WTC11 (cell line): ENCODE data around the gene HRH3. TPM values are rescaled to one million over a fixed set of nuclear protein-coding genes. Genes with fewer than 3 reads are reported as not detected.

Experiments used
- ATAC-seq: fragments of 200-7000 bp; cut with Tn5 transposase; 2 replicates; pipeline ENCODE4 v1.10.0; 2021; ENCODE audit warnings: mild to moderate bottlenecking, moderate library complexity
- CTCF ChIA-PET: fragments of 300-600 bp; sonication (Branson Sonifier 250); formaldehyde crosslinking; loops from one replicate; lab custom pipeline; 2021; ENCODE audit warnings: antibody characterized with exemption; lab: Charles Lee
- POLR2A ChIA-PET: fragments of 350-600 bp; sonication (Branson Sonifier 250); formaldehyde crosslinking; loops from one replicate; lab custom pipeline; 2021; ENCODE audit warnings: antibody characterized with exemption; lab: Charles Lee
- DNase-seq: peaks from one replicate; pipeline ENCODE4 v3.0.0; 2021; ENCODE audit warnings: low spot score
- H3K27ac Mint-ChIP-seq: 2 replicates; pipeline ENCODE4 v1.8.0; 2021; ENCODE audit warnings: mixed read lengths
- H3K27me3 Mint-ChIP-seq: 2 replicates; pipeline ENCODE4 v1.8.0; 2021; ENCODE audit warnings: low read depth, mild to moderate bottlenecking, moderate library complexity, mixed read lengths
- H3K36me3 Mint-ChIP-seq: 2 replicates; pipeline ENCODE4 v1.8.0; 2021; ENCODE audit warnings: mixed read lengths
- H3K4me1 Mint-ChIP-seq: 2 replicates; pipeline ENCODE4 v1.8.0; 2022; ENCODE audit warnings: mixed read lengths
- H3K4me3 Mint-ChIP-seq: 2 replicates; pipeline ENCODE4 v1.8.0; 2021; ENCODE audit warnings: mild to moderate bottlenecking, moderate library complexity, mixed read lengths
- H3K9me3 Mint-ChIP-seq: 2 replicates; pipeline ENCODE4 v1.8.0; 2021; ENCODE audit warnings: mixed read lengths
- AFF4 ChIP-seq: sonication (generic); formaldehyde crosslinking; IDR thresholded peaks from 2 replicates; pipeline ENCODE4 v1.8.1; 2023; ENCODE audit warnings: mild to moderate bottlenecking, missing genetic modification reagents, borderline replicate concordance
- ARID4B ChIP-seq: sonication (generic); formaldehyde crosslinking; IDR thresholded peaks from 2 replicates; pipeline ENCODE4 v1.8.0; 2023; ENCODE audit warnings: missing genetic modification reagents, mild to moderate bottlenecking, borderline replicate concordance
- ATF1 ChIP-seq: sonication (generic); formaldehyde crosslinking; IDR thresholded peaks from 2 replicates; pipeline ENCODE4 v1.8.1; 2023; ENCODE audit warnings: mild to moderate bottlenecking, moderate library complexity, missing genetic modification reagents
- CDX4 ChIP-seq: fragments of 250-450 bp; sonication (Bioruptor Pico); IDR thresholded peaks from 2 replicates; pipeline ENCODE4 v1.9.0; 2021; ENCODE audit warnings: moderate library complexity, mild to moderate bottlenecking, inconsistent platforms, borderline replicate concordance
- FOXP4 ChIP-seq: sonication (generic); formaldehyde crosslinking; IDR thresholded peaks from 2 replicates; pipeline ENCODE4 v1.8.0; 2022; ENCODE audit warnings: mild to moderate bottlenecking, missing genetic modification reagents
- IRF2 ChIP-seq: sonication (generic); formaldehyde crosslinking; IDR thresholded peaks from 2 replicates; pipeline ENCODE4 v1.8.0; 2022; ENCODE audit warnings: low read depth, missing genetic modification reagents, borderline replicate concordance
- JUN ChIP-seq: sonication (generic); formaldehyde crosslinking; IDR thresholded peaks from 2 replicates; pipeline ENCODE4 v1.8.0; 2023; ENCODE audit warnings: mild to moderate bottlenecking, missing genetic modification reagents
- NR2C2 ChIP-seq: sonication (generic); formaldehyde crosslinking; IDR thresholded peaks from 2 replicates; pipeline ENCODE4 v1.8.0; 2022; ENCODE audit warnings: mild to moderate bottlenecking, missing genetic modification reagents
- TCF7 ChIP-seq: sonication (generic); formaldehyde crosslinking; IDR thresholded peaks from 2 replicates; pipeline ENCODE4 v1.8.0; 2022; ENCODE audit warnings: mild to moderate bottlenecking, low read depth, missing genetic modification reagents, moderate library complexity
- ZNF232 ChIP-seq: sonication (generic); formaldehyde crosslinking; IDR thresholded peaks from 2 replicates; pipeline ENCODE4 v1.8.0; 2022; ENCODE audit warnings: mild to moderate bottlenecking, missing genetic modification reagents
- ZNF281 ChIP-seq: sonication (generic); formaldehyde crosslinking; IDR thresholded peaks from 2 replicates; pipeline ENCODE4 v1.8.0; 2023; ENCODE audit warnings: mild to moderate bottlenecking, missing genetic modification reagents
- ZNF512 ChIP-seq: sonication (generic); formaldehyde crosslinking; IDR thresholded peaks from 2 replicates; pipeline ENCODE4 v1.8.1; 2022; ENCODE audit warnings: missing genetic modification reagents, borderline replicate concordance
- total RNA-seq: library from RNA; stranded (reverse); gene quantifications from 3 replicates; pipeline ENCODE4 v1.2.3, GENCODE V29; 2021

HRH3 gene
- total RNA-seq, 1 experiment from 2014 or later = 3.3 TPM

- TF ChIP-seq AFF4 (no peak), JUN (CRISPR knock-in tag) (no peak)
Observed at GRCh38 chr20:62198496-62198895, 21.6 kb downstream of the HRH3 start (continued).

- no peaks in the 10 kb centered on the region for H3K4me1 Mint-ChIP-seq
- no peak for ATAC-seq
- DNase-seq = no peak
- H3K9me3 Mint-ChIP-seq = no peaks in the 10 kb centered on the region
- no peak for TF ChIP-seq TCF7 (CRISPR knock-in tag)
- no peak for TF ChIP-seq ZNF232 (CRISPR knock-in tag)
- POLR2A ChIA-PET = no interaction called here
- H3K36me3 Mint-ChIP-seq = peaks cover 38% of the 10 kb centered on the region
- CTCF ChIA-PET = no interaction called here
- no peak overlapping the region for H3K27ac Mint-ChIP-seq
- no peak overlapping the region for H3K4me3 Mint-ChIP-seq
- no peaks in the 10 kb centered on the region for H3K27me3 Mint-ChIP-seq
Observed at GRCh38 chr20:62197801-62198200, 22.3 kb downstream of the HRH3 start.

- CTCF ChIA-PET = no interaction called here
- peaks cover 36% of the 10 kb centered on the region for H3K36me3 Mint-ChIP-seq
- no peaks in the 10 kb centered on the region for H3K27me3 Mint-ChIP-seq
- DNase-seq = no peak
- H3K4me3 Mint-ChIP-seq = no peak overlapping the region
- ATAC-seq = no peak
- POLR2A ChIA-PET = no interaction called here
- no peaks in the 10 kb centered on the region for H3K4me1 Mint-ChIP-seq
- no peaks in the 10 kb centered on the region for H3K9me3 Mint-ChIP-seq
- no peak overlapping the region for H3K27ac Mint-ChIP-seq
- TF ChIP-seq NR2C2 (no peak), ZNF512 (CRISPR knock-in tag) (no peak), ATF1 (CRISPR knock-in tag) (no peak)
Observed at GRCh38 chr20:62197311-62197710, 22.8 kb downstream of the HRH3 start.

GRCh38 chr20:62196286-62196685 is 23.8 kb downstream of the HRH3 start:
- ATAC-seq (no peak), DNase-seq (no peak)
- H3K4me1 Mint-ChIP-seq = no peaks in the 10 kb centered on the region
- peaks cover 27% of the 10 kb centered on the region for H3K36me3 Mint-ChIP-seq
- CTCF ChIA-PET = no interaction called here
- H3K4me3 Mint-ChIP-seq = no peak overlapping the region
- no peak overlapping the region for H3K27ac Mint-ChIP-seq
- H3K27me3 Mint-ChIP-seq = no peaks in the 10 kb centered on the region
- TF ChIP-seq IRF2 (CRISPR knock-in tag) (no peak), CDX4 (no peak), ARID4B (CRISPR knock-in tag) (no peak), ZNF281 (no peak), FOXP4 (CRISPR knock-in tag) (no peak)
- TF ChIP-seq, all 79 proteins: peak for 0
- no peaks in the 10 kb centered on the region for H3K9me3 Mint-ChIP-seq
- POLR2A ChIA-PET = no interaction called here
